Subcutaneous adipose tissue (tissue), 4 donors: ENCODE measurements around the gene HNRNPLL. TPM values are rescaled to one million over a fixed set of nuclear protein-coding genes. Genes with fewer than 3 reads are reported as not detected.

ENCODE experiments used
- CTCF ChIP-seq: fragments of 450-650 bp; IDR thresholded peaks from one replicate; pipeline ENCODE4 v1.5.1; 2016; ENCODE audit warnings: low read depth, mild to moderate bottlenecking, control low read depth, antibody characterized with exemption, moderate library complexity
- total RNA-seq, 4 donors: library from RNA; depleted of rRNA; stranded (reverse); fragments of >200 nt; gene quantifications; one replicate each; pipeline ENCODE4 v1.1.0, GENCODE V29; 2016

HNRNPLL gene
- total RNA-seq, 4 donors from 2014 or later = 38.2 to 66.7 (median 54.1) TPM

- TF ChIP-seq CTCF = no peak
Observed at GRCh38 chr2:38557217-38557616, 45.5 kb downstream of the HNRNPLL start.

- TF ChIP-seq CTCF = no peak
Observed at GRCh38 chr2:38556006-38556801, 46.5 kb downstream of the HNRNPLL start.

DNA sequence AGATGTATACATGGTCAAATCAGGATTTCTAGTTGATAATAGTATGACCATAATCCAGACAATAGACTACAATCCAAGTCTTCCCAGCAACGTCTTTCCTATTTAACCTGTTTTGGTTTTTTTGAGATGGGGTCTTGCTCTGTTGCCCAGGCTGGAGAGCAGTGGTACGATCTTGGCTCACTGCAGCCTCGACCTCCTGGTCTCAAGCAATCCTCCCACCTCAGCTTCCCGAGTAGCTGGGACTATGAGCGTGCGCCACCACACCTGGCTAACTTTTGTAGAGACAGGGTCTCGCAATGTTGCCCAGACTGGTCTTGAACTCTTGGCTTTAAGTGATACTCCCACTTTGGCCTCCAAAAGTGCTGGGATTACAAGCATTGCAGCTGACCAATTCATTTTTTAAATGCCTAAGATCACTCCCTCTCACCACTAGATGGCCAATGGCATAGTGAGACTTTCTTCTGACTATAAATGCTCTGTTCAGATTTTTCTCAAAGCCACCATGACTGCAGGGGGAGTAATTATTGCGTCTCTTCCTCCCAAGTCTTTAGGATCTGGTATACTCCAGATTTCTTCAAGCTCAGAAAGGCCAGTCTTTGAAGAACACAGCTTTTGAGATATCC lies 47.6 kb downstream of the HNRNPLL start:
- no peak for TF ChIP-seq CTCF

DNA sequence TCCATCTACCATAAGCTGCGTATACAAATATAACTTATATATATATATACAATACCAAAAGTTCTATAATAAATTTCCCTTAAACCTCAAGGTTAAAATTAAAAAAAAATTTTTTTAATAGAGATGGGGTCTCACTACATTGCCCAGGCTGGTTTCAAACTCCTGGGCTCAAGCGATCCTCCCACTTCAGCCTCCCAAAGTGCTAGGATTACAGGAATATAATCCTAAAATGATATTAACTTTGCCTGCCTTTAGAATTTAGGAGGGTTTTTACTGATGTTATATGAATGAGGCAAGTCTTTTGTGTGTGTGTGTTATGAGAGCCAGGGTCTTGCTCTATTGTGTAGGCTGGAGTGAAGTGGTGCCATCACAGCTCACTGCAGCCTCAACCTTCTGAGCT lies 49.2 kb downstream of the HNRNPLL start:
- no peak for TF ChIP-seq CTCF

GRCh38 chr2:38552259-38552658 lies 50.5 kb downstream of the HNRNPLL start:
- TF ChIP-seq CTCF = no peak

- no peak for TF ChIP-seq CTCF
Observed at GRCh38 chr2:38551746-38552145, 51.0 kb downstream of the HNRNPLL start.

GRCh38 chr2:38551171-38551570 lies 51.6 kb downstream of the HNRNPLL start:
- TF ChIP-seq CTCF = no peak
